IMR-90 (cell line): ENCODE data around the gene BASP1. TPM values are rescaled to one million over a fixed set of nuclear protein-coding genes. Genes with fewer than 3 reads are reported as not detected.

Experiments
- ATAC-seq: fragments of 200-7000 bp; cut with Tn5 transposase; 2 replicates; pipeline ENCODE4 v1.9.1; 2020; ENCODE audit warnings: low read depth, mild to moderate bottlenecking, moderate library complexity
- Bru-seq: library from RNA; stranded (reverse); fragments of 400-500 nt; gene quantifications from one replicate; lab custom pipeline; 2021; lab: Mats Ljungman, UMichigan
- BruChase-seq, 2 experiments: library from RNA; stranded (reverse); fragments of 400-500 nt; gene quantifications; one replicate each; lab custom pipeline; 2021; lab: Mats Ljungman, UMichigan
- BruUV-seq: library from RNA; stranded (reverse); fragments of 400-500 nt; replicated peaks from 2 replicates; lab custom pipeline; 2021; lab: Mats Ljungman, UMichigan
- CTCF ChIA-PET: fragments of 300-600 bp; formaldehyde crosslinking; extraction: SDS; loops from one replicate; lab custom pipeline; 2021; ENCODE audit warnings: antibody characterized with exemption; lab: Yijun Ruan, JAX
- POLR2A ChIA-PET: fragments of 300-600 bp; sonication (Branson Sonifier 250); formaldehyde crosslinking; loops from one replicate; lab custom pipeline; 2022; ENCODE audit warnings: antibody characterized with exemption; ENCODE audit not compliant: unreplicated experiment; lab: Charles Lee
- DNase-seq: peaks from one replicate; pipeline ENCODE4 v3.0.0; 2013
- H2AFZ ChIP-seq: replicated peaks from 2 replicates; pipeline ENCODE3; 2013; ENCODE audit warnings: low read length, mild to moderate bottlenecking; ENCODE audit not compliant: poor library complexity
- H2AK5ac ChIP-seq: 2 replicates; pipeline ENCODE4 v1.6.1; 2013; ENCODE audit warnings: low read depth, low read length, inconsistent platforms
- H2AK9ac ChIP-seq: replicated peaks from 2 replicates; pipeline ENCODE3; 2013; ENCODE audit warnings: mild to moderate bottlenecking, low read depth, low read length, moderate library complexity; ENCODE audit not compliant: poor library complexity
- H2BK120ac ChIP-seq: 2 replicates; pipeline ENCODE4 v1.6.1; 2013; ENCODE audit warnings: low read depth, low read length, inconsistent platforms
- H2BK15ac ChIP-seq: 3 replicates; pipeline ENCODE4 v1.6.1; 2013; ENCODE audit warnings: low read depth, low read length, inconsistent platforms
- H2BK20ac ChIP-seq: 2 replicates; pipeline ENCODE4 v1.6.1; 2013; ENCODE audit warnings: low read depth, mild to moderate bottlenecking, inconsistent platforms, low read length, moderate library complexity
- H2BK5ac ChIP-seq: 2 replicates; pipeline ENCODE4 v1.6.1; 2013; ENCODE audit warnings: mild to moderate bottlenecking, low read depth, low read length, inconsistent platforms; ENCODE audit not compliant: poor library complexity, severe bottlenecking
- H3K14ac ChIP-seq: replicated peaks from 2 replicates; pipeline ENCODE4 v1.6.1; 2013; ENCODE audit warnings: low read depth, low read length, inconsistent platforms
- H3K18ac ChIP-seq: 2 replicates; pipeline ENCODE4 v1.6.1; 2013; ENCODE audit warnings: low read depth, low read length, control low read depth
- H3K23ac ChIP-seq: 2 replicates; pipeline ENCODE4 v1.6.1; 2013; ENCODE audit warnings: low read depth, low read length, inconsistent platforms
- H3K27ac ChIP-seq: 2 replicates; pipeline ENCODE4 v1.5.1; 2013; ENCODE audit warnings: mild to moderate bottlenecking, control low read depth, low read length; ENCODE audit not compliant: insufficient read depth
- H3K27me3 ChIP-seq: 2 replicates; pipeline ENCODE4 v1.6.1; 2013; ENCODE audit warnings: low read length; ENCODE audit not compliant: control insufficient read depth, insufficient read depth
- H3K36me3 ChIP-seq: 2 replicates; pipeline ENCODE4 v1.6.1; 2013; ENCODE audit warnings: low read length, mixed read lengths; ENCODE audit not compliant: control insufficient read depth, insufficient read depth
- H3K4ac ChIP-seq: 2 replicates; pipeline ENCODE4 v1.6.1; 2013; ENCODE audit warnings: low read depth, low read length, inconsistent platforms
- H3K4me1 ChIP-seq: 2 replicates; pipeline ENCODE4 v1.6.1; 2013; ENCODE audit warnings: low read length, mixed read lengths; ENCODE audit not compliant: control insufficient read depth, insufficient read depth
- H3K4me2 ChIP-seq: 2 replicates; pipeline ENCODE4 v1.6.1; 2013; ENCODE audit warnings: low read depth, mild to moderate bottlenecking, control low read depth, low read length, moderate library complexity
- H3K4me3 ChIP-seq: 2 replicates; pipeline ENCODE4 v1.5.1; 2013; ENCODE audit warnings: low read depth, mild to moderate bottlenecking, control low read depth, low read length, moderate library complexity; ENCODE audit not compliant: insufficient read depth
- H3K56ac ChIP-seq: 2 replicates; pipeline ENCODE4 v1.6.1; 2013; ENCODE audit warnings: low read length, inconsistent platforms; ENCODE audit not compliant: insufficient read depth; ENCODE audit errors: extremely low read depth
- H3K79me1 ChIP-seq, 2 experiments: 2 replicates each; pipeline ENCODE4 v1.6.1; 2013; ENCODE audit warnings: low read length in 2 of 2, inconsistent platforms in 1 of 2, low read depth in 1 of 2
- H3K9ac ChIP-seq: 2 replicates; pipeline ENCODE4 v1.6.1; 2013; ENCODE audit warnings: low read depth, low read length, control low read depth
- H3K9me1 ChIP-seq: 2 replicates; pipeline ENCODE4 v1.6.1; 2013; ENCODE audit warnings: low read length, inconsistent platforms; ENCODE audit not compliant: insufficient read depth
- H3K9me3 ChIP-seq: 2 replicates; pipeline ENCODE4 v1.6.1; 2013; ENCODE audit warnings: low read length; ENCODE audit not compliant: control insufficient read depth, insufficient read depth
- H4K20me1 ChIP-seq: 2 replicates; pipeline ENCODE4 v1.6.1; 2013; ENCODE audit warnings: low read length, inconsistent platforms; ENCODE audit not compliant: insufficient read depth
- H4K5ac ChIP-seq: 2 replicates; pipeline ENCODE4 v1.6.1; 2013; ENCODE audit warnings: mild to moderate bottlenecking, low read depth, low read length, control low read depth
- H4K8ac ChIP-seq, 2 experiments: 2 replicates each; pipeline ENCODE4 v1.6.1; 2013; ENCODE audit warnings: low read depth in 2 of 2, low read length in 2 of 2, control low read depth in 1 of 2, inconsistent platforms in 1 of 2
- H4K91ac ChIP-seq: 2 replicates; pipeline ENCODE4 v1.6.1; 2013; ENCODE audit warnings: low read depth, low read length, inconsistent platforms; ENCODE audit not compliant: insufficient read depth
- ELK1 ChIP-seq: fragments of 150-350 bp; IDR thresholded peaks from 2 replicates; pipeline ENCODE4 v1.6.1; 2016; ENCODE audit warnings: low read depth, mild to moderate bottlenecking, low read length, moderate library complexity, borderline replicate concordance
- MAFK ChIP-seq: IDR thresholded peaks from 2 replicates; pipeline ENCODE4 v1.6.1; 2012; ENCODE audit warnings: low read depth, low read length, improper control_type of control experiment
- MAZ ChIP-seq: IDR thresholded peaks from 2 replicates; pipeline ENCODE4 v1.6.1; 2012; ENCODE audit warnings: low read depth, mild to moderate bottlenecking, low read length, improper control_type of control experiment, moderate library complexity, borderline replicate concordance
- POLR2A ChIP-seq: IDR thresholded peaks from 2 replicates; pipeline ENCODE4 v1.6.1; 2012; ENCODE audit warnings: mild to moderate bottlenecking, low read depth, low read length
- RAD21 ChIP-seq: IDR thresholded peaks from 2 replicates; pipeline ENCODE4 v1.6.1; 2012; ENCODE audit warnings: low read length, improper control_type of control experiment
- RFX5 ChIP-seq: IDR thresholded peaks from 2 replicates; pipeline ENCODE4 v1.8.0; 2012; ENCODE audit warnings: low read depth, mild to moderate bottlenecking, low read length, moderate library complexity
- USF2 ChIP-seq: fragments of 150-350 bp; IDR thresholded peaks from 2 replicates; pipeline ENCODE4 v1.6.1; 2017; ENCODE audit warnings: mild to moderate bottlenecking, antibody characterized with exemption, low read length, low read depth
- WGBS, 2 experiments: methylation state at CpG; one replicate each; pipeline versions ENCODE4 v1.1.5 to v1.1.7; 2013; ENCODE audit warnings: missing lambda C conversion rate in 2 of 2; ENCODE audit not compliant: insufficient read length in 1 of 2; ENCODE audit errors: extremely low coverage in 2 of 2; 5-methylcytosine and 5-hydroxymethylcytosine counted together
- dilution Hi-C: fragments of 300-500 bp; cut with HindIII; formaldehyde crosslinking; loops from one replicate; pipeline ENCODE4 v1.14.3; 2018; ENCODE audit warnings: low sequenced_read_pairs; ENCODE audit not compliant: unreplicated experiment
- in situ Hi-C: fragments of 300-500 bp; cut with MboI; formaldehyde crosslinking; loops from 3 replicates; pipeline ENCODE4 v1.14.3; 2019; ENCODE audit warnings: low sequenced_read_pairs, inconsistent platforms, mixed read lengths
- intact Hi-C: fragments of 100-400 bp; cut with micrococcal nuclease; formaldehyde crosslinking; loops from 2 replicates; pipeline ENCODE4 v1.10.0; 2022
- long read RNA-seq: library from polyadenylated mRNA; unstranded; transcript quantifications from one replicate; pipeline ENCODE4 v2.0.0, GENCODE V29; 2021; ENCODE audit not compliant: unreplicated experiment
- polyA plus RNA-seq, 3 experiments: library from polyadenylated mRNA; depleted of rRNA; stranded (reverse); fragments of >200 nt; gene quantifications; 2 replicates each; pipeline ENCODE4 v1.2.3, GENCODE V29; 2012; ENCODE audit warnings: low replicate concordance in 1 of 3
- total RNA-seq: library from RNA; depleted of rRNA; stranded (reverse); fragments of >200 nt; gene quantifications from 2 replicates; pipeline ENCODE4 v1.2.3, GENCODE V29; 2012; rRNA removed

The BASP1 gene
- total RNA-seq (39.6 and 70.5 TPM in 2 replicates), polyA plus RNA-seq (2012; rRNA removed) (103 and 121 TPM in 2 replicates), Bru-seq, nascent RNA (percentile 99 among the genes with signal in this experiment), BruChase-seq, experiment 1, labeled RNA remaining after a 6-hour chase (percentile 97 among the genes with signal in this experiment), BruChase-seq, experiment 2, labeled RNA remaining after a 2-hour chase (percentile 97 among the genes with signal in this experiment)
- polyA plus RNA-seq (2012; cell fraction: cytosol; rRNA removed): 112 and 166 TPM in 2 replicates
- polyA plus RNA-seq (2012; cell fraction: nucleus; rRNA removed; ENCODE audit: low replicate concordance): 48.2 and 69.4 TPM in 2 replicates
- long read RNA-seq, transcript BASP1-201 (2 exons, 1,878 nt): major isoform, 144 of 183 reads
- long read RNA-seq, partial matches to known transcripts: 29 of 183 reads
- long read RNA-seq, other reads (novel, unspliced or antisense): 10 of 183 reads

GRCh38 chr5:17217493-17218352 is at the start of gene BASP1:
TSS of gene BASP1 (plus strand) at chr5:17217631. CDS start at chr5:17275217, 57,586 bp downstream.
- H2AK9ac ChIP-seq: peak within 1 kb of the TSS; percentile 88
- H4K8ac ChIP-seq: peak within 1 kb of the TSS; percentile 76 to 80
- peak within 1 kb of the TSS; percentile 88 for H2AFZ ChIP-seq
- H3K36me3 ChIP-seq: peaks cover 6% of the 10 kb centered on the region
- peak within 1 kb of the TSS; percentile 47 for H4K5ac ChIP-seq
- peak within 1 kb of the TSS; percentile 94 for H3K14ac ChIP-seq
- ChIA-PET POLR2A (interaction anchor here (0.6 to 0.7 kb wide), 4 partner anchors 8 to 890 kb away, joined by 4 to 5 read pairs (median 4); no protein-coding TSS in a partner anchor), CTCF (no interaction called here)
- intact Hi-C loops: loop anchor here (2.0 to 10.0 kb wide), 10 partner anchors 41 to 1097 kb away; no protein-coding TSS in a partner anchor
- TF ChIP-seq MAFK: no peak
- peak; percentile 92 for TF ChIP-seq POLR2A
- no peak for TF ChIP-seq ELK1
- no peak for TF ChIP-seq RFX5
- TF ChIP-seq USF2: no peak
- peak; percentile 22 for TF ChIP-seq RAD21
- peak; percentile 65; the same call in 1 of the 2 replicates for TF ChIP-seq MAZ
- H3K4me2 ChIP-seq: peak within 1 kb of the TSS; percentile 92
- ATAC-seq: peak; percentile 76
- peak within 1 kb of the TSS; percentile 95 for H3K23ac ChIP-seq
- no TSS peak for BruUV-seq
- peak within 1 kb of the TSS; percentile 76; the same call in 1 of the 3 replicates for H2BK15ac ChIP-seq
- H3K27ac ChIP-seq: peak within 1 kb of the TSS; percentile 93
- 0 out of 2 replicates have a peak within 1 kb of the TSS, but pooled peaks have one; percentile 21 for H2BK20ac ChIP-seq
- peak within 1 kb of the TSS; percentile 94 for H2AK5ac ChIP-seq
- peak within 1 kb of the TSS; percentile 96 for H3K9ac ChIP-seq
- H3K4me3 ChIP-seq: peak within 1 kb of the TSS; percentile 75
- DNase-seq: peak; percentile 75
- H4K91ac ChIP-seq: peak within 1 kb of the TSS; percentile 97
- H3K79me1 ChIP-seq: peaks cover 0 to 27% of the 10 kb centered on the region in 2 experiments; a peak in 3 of 4 replicates
- H3K27me3 ChIP-seq: no peaks in the 10 kb centered on the region; the same call in 1 of the 2 replicates
- peak within 1 kb of the TSS; percentile 86 for H2BK120ac ChIP-seq
- H3K56ac ChIP-seq: peak within 1 kb of the TSS; percentile 90
- H3K4me1 ChIP-seq: peaks cover 6% of the 10 kb centered on the region
- dilution Hi-C loops: no loop called here
- H2BK5ac ChIP-seq: peak within 1 kb of the TSS; percentile 51
- in situ Hi-C loops: loop anchor here (5.0 to 10.0 kb wide), 2 partner anchors 897 to 1065 kb away; no protein-coding TSS in a partner anchor
- H3K4ac ChIP-seq: peak within 1 kb of the TSS; percentile 89
- no peaks in the 10 kb centered on the region for H3K9me3 ChIP-seq
- H3K9me1 ChIP-seq: peaks cover 4% of the 10 kb centered on the region
- H4K20me1 ChIP-seq: peaks cover 41% of the 10 kb centered on the region
- H3K18ac ChIP-seq: peak within 1 kb of the TSS; percentile 82
- 0% methylated on average over 39 of the region's 89 CpGs; no CpG with 5 or more reads in 1 of the 2 experiments for WGBS, 2 experiments
